Endothelial cell (in vitro differentiated cells): Measurements from ENCODE around the gene OAS1. TPM values are rescaled to one million over a fixed set of nuclear protein-coding genes. Genes with fewer than 3 reads are reported as not detected.

Source experiments
- DNase-seq: peaks from one replicate; pipeline ENCODE4 v3.0.0; 2021; ENCODE audit warnings: low spot score
- H3K27ac Mint-ChIP-seq: one replicate; pipeline ENCODE4 v1.8.0; 2021; ENCODE audit warnings: mixed read lengths, inconsistent platforms; ENCODE audit not compliant: unreplicated experiment
- H3K27me3 Mint-ChIP-seq: one replicate; pipeline ENCODE4 v1.8.0; 2021; ENCODE audit warnings: mild to moderate bottlenecking, moderate library complexity, mixed read lengths, inconsistent platforms; ENCODE audit not compliant: unreplicated experiment
- H3K36me3 Mint-ChIP-seq: one replicate; pipeline ENCODE4 v1.8.0; 2021; ENCODE audit warnings: mild to moderate bottlenecking, low read depth, mixed read lengths, inconsistent platforms; ENCODE audit not compliant: unreplicated experiment
- H3K4me1 Mint-ChIP-seq: one replicate; pipeline ENCODE4 v1.8.0; 2021; ENCODE audit warnings: mild to moderate bottlenecking, mixed read lengths, inconsistent platforms; ENCODE audit not compliant: unreplicated experiment
- H3K4me3 Mint-ChIP-seq: one replicate; pipeline ENCODE4 v1.8.0; 2021; ENCODE audit warnings: mild to moderate bottlenecking, mixed read lengths, inconsistent platforms; ENCODE audit not compliant: unreplicated experiment
- H3K9me3 Mint-ChIP-seq: one replicate; pipeline ENCODE4 v1.8.0; 2021; ENCODE audit warnings: mixed read lengths, inconsistent platforms; ENCODE audit not compliant: unreplicated experiment
- long read RNA-seq: library from polyadenylated mRNA; unstranded; transcript quantifications from one replicate; pipeline ENCODE4 v2.0.0, GENCODE V29; 2020; ENCODE audit not compliant: unreplicated experiment
- total RNA-seq: library from RNA; stranded (reverse); fragmentation: NEBNext Ultra II Directional; extraction: Animal tissue kit (Norgen Biotek cat#: 25700); gene quantifications from one replicate; pipeline ENCODE4 v1.2.1, GENCODE V29; 2021; ENCODE audit not compliant: unreplicated experiment
- TF ChIP-seq, protein P1 (sequence below): fragments of 200-600 bp; sonication (generic); IDR thresholded peaks from one replicate; pipeline ENCODE4 v1.5.0; 2021; ENCODE audit warnings: antibody characterized with exemption; ENCODE audit not compliant: unreplicated experiment

OAS1 gene
- 0.56 TPM for total RNA-seq
- long read RNA-seq, result 0 reads

DNA sequence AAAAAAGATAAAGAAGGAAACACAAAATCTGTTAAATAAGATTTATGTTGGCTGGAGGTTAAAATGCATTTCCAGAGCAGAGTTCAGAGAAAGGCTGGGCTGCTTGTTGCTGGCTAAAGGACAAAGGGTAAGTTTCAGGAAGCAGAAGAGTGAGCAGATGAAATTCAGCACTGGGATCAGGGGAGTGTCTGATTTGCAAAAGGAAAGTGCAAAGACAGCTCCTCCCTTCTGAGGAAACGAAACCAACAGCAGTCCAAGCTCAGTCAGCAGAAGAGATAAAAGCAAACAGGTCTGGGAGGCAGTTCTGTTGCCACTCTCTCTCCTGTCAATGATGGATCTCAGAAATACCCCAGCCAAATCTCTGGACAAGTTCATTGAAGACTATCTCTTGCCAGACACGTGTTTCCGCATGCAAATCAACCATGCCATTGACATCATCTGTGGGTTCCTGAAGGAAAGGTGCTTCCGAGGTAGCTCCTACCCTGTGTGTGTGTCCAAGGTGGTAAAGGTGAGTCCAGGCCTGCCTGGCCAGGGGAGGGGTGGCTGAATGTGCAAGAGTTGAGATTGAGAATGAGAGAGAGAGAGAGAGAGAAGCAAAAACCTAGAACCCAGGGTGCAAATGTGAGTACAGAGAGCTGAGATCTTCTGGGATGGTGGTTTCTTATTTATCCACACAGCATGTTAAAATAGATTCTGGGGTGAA, at the start of gene OAS1:
OAS1 (plus strand) TSS at position 251 of the 703 bp plus-strand sequence; CDS start at position 329, 78 bp downstream.
- H3K4me3 Mint-ChIP-seq, result no peak within 1 kb of the TSS
- H3K9me3 Mint-ChIP-seq, result no peaks in the 10 kb centered on the region
- TF ChIP-seq, protein P1, sequence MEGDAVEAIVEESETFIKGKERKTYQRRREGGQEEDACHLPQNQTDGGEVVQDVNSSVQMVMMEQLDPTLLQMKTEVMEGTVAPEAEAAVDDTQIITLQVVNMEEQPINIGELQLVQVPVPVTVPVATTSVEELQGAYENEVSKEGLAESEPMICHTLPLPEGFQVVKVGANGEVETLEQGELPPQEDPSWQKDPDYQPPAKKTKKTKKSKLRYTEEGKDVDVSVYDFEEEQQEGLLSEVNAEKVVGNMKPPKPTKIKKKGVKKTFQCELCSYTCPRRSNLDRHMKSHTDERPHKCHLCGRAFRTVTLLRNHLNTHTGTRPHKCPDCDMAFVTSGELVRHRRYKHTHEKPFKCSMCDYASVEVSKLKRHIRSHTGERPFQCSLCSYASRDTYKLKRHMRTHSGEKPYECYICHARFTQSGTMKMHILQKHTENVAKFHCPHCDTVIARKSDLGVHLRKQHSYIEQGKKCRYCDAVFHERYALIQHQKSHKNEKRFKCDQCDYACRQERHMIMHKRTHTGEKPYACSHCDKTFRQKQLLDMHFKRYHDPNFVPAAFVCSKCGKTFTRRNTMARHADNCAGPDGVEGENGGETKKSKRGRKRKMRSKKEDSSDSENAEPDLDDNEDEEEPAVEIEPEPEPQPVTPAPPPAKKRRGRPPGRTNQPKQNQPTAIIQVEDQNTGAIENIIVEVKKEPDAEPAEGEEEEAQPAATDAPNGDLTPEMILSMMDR, result no peak
- H3K27me3 Mint-ChIP-seq, result peaks cover 6% of the 10 kb centered on the region
- H3K4me1 Mint-ChIP-seq, result peaks cover 9% of the 10 kb centered on the region
- H3K27ac Mint-ChIP-seq, result no peak within 1 kb of the TSS
- DNase-seq, result no peak
- H3K36me3 Mint-ChIP-seq, result no peaks in the 10 kb centered on the region

DNA sequence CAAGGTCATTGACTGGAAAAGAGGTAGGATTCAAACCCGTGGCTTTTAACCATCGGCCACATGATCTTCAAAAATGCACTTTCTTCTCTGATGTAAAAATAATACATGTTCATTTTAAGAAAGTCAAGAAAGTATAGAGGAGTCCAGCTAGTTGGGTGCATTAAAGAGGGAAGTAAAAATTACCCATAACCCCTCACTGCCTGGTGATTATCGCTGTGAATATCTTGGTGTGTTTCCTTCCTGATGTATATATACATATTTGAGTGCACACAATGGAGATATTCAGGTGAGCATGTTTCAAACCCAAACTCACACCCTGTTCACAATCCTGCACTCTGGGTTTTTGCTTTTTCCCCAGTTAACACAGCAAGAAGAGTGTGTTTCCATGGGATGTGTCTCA, 47.5 kb upstream of the OAS1 start:
- no peak for DNase-seq
- Mint-ChIP-seq H3K27ac (no peak overlapping the region), H3K27me3 (no peaks in the 10 kb centered on the region), H3K9me3 (no peaks in the 10 kb centered on the region), H3K36me3 (peaks cover 4% of the 10 kb centered on the region), H3K4me3 (no peak overlapping the region), H3K4me1 (peaks cover 3% of the 10 kb centered on the region)
- TF ChIP-seq, protein P1, result no peak

DNA sequence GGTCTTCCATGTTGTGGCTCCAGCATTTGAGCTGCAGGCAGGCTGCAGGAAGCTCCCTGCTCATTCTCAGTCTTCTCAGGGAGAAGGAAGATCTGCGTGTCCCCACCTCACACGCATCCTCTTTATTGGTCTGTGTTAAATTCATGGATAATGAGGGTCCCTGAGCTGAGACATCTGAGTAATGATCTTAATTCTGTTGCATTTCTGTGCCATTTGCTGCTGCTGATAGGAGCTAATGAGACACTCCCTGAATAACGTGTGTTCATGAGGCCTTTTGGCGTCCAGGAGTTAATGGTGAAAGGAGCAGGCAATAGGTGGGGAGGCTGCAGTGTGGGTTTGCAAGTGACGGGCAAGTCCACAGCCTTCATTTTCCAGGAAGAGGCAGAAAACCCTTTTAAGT, 46.6 kb upstream of the OAS1 start:
- TF ChIP-seq, protein P1, result no peak
- H3K4me3 Mint-ChIP-seq, result no peak overlapping the region
- H3K9me3 Mint-ChIP-seq, result no peaks in the 10 kb centered on the region
- no peak for DNase-seq
- peaks cover 3% of the 10 kb centered on the region for H3K4me1 Mint-ChIP-seq
- H3K36me3 Mint-ChIP-seq, result peaks cover 4% of the 10 kb centered on the region
- no peaks in the 10 kb centered on the region for H3K27me3 Mint-ChIP-seq
- H3K27ac Mint-ChIP-seq, result no peak overlapping the region

DNA sequence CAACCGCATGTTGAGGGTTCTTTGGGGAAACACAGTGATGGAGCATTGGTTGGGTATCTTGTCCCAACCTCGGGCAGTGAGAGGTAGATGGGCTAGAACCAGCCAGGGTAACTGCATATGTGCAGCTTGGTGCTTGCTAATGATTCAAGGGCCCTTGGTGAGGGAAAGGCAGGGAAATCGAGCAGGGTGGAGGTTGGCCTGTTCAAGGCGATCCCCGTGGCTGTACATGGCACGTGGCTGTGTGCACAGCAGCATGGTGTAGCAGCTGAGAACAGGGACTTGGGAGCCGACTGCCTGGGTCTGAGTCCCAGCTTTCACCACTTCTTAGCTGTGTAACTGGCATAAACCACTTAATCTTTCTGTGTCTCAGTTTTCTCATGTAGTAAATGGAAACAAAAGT, 45.5 kb upstream of the OAS1 start:
- Mint-ChIP-seq H3K36me3 (peaks cover 4% of the 10 kb centered on the region), H3K4me3 (no peak overlapping the region), H3K27ac (no peak overlapping the region), H3K4me1 (peaks cover 3% of the 10 kb centered on the region), H3K9me3 (no peaks in the 10 kb centered on the region), H3K27me3 (no peaks in the 10 kb centered on the region)
- DNase-seq, result no peak
- TF ChIP-seq, protein P1, result no peak

DNA sequence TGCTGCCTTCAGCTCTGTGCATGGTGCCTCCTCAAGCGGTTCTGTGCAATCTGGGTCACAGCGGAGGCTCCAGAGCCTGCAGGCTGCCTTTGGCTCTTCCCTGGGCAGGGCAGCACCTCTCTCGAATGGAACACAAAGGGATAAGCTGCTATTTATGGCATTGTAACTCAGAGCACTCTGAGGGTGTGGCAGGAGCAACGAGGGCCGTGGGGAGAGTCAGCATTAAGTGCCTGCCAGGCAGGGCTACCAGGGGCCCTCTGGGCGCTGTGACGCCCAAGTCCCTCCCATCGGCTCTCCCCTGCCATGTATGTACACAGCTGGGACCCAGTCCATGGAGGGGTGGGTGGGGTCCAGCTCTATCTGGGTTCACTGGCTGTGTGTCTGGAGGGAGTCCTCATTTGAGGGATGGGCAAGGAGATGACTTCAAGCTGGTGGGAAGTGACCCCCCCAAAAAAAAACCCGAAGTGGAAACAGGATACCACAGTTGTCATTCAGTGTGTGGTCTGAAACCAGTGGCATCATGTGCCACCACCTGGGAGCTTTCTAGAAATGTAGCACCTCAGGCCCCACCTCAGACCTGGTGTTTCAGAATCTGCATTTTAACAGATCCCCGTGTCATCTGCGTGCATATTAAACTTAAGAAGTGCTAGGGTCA, 44.0 kb upstream of the OAS1 start:
- H3K27me3 Mint-ChIP-seq, result peaks cover 2% of the 10 kb centered on the region

More for the DNA sequence above, 44.0 kb upstream of the OAS1 start:
- TF ChIP-seq, protein P1, result no peak
- no peaks in the 10 kb centered on the region for H3K9me3 Mint-ChIP-seq
- no peak overlapping the region for H3K27ac Mint-ChIP-seq
- no peak for DNase-seq
- H3K4me1 Mint-ChIP-seq, result peaks cover 3% of the 10 kb centered on the region
- no peak overlapping the region for H3K4me3 Mint-ChIP-seq
- peaks cover 4% of the 10 kb centered on the region for H3K36me3 Mint-ChIP-seq
